Uterus (tissue), 2 donors: ENCODE data around the gene KIF5A.

Experiments
- POLR2A ChIP-seq, 2 donors: fragments of 450-650 bp; IDR thresholded peaks; one replicate each; pipeline ENCODE4 v1.6.1; 2016; ENCODE audit warnings: antibody characterized with exemption in 2 of 2, mild to moderate bottlenecking in 1 of 2, moderate library complexity in 1 of 2
- TF ChIP-seq, protein P1 (sequence below), 4 experiments: fragments of 200-600 bp in 2 of 4; fragments of 450-650 bp in 2 of 4; sonication (generic) in 2 of 4; IDR thresholded peaks; one replicate each; pipeline ENCODE4 v1.5.1; 2016 to 2019; ENCODE audit warnings: antibody characterized with exemption in 4 of 4, mild to moderate bottlenecking in 2 of 4, moderate library complexity in 1 of 4

DNA sequence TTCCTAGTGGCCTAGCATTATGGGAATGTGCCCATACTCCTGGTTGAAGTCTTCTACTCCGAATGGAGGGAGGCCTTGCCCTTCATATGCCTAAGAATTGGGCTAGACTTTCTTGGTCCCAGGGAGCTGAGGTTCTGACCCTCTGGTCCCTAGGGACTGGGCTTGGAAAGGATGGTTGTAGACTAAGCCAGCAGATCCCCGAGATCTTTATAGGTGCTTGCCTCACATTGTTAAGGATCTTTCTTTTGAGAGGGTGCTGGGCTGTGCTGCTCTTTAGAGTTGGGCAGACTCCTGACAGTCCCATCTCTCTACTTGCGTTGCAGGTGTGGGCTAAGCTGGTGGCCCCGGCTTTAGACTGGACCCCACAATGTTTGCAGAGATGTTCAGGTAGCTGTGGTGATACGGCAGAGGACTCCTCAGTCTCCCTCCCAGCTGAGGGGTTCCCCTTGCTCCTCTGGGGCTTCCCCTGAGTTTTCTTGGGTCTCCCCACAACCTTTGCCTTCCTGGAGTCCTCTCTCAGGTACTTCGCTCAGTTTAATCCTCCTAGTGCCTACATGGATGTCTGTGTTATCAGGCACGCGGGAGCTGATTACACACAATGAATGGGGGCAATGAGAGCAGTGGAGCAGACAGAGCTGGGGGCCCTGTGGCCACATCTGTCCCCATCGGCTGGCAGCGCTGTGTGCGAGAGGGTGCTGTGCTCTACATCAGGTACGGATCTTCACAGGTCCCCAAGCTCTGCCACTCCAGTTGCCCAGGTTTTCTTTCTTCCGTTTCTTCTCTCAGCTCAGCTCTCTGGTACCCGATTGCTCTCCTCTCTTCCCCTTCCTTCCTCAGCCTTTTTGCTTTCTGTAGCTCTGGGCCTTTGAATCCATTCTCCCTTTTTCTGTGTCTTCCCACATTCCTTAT is 25.9 kb upstream of the KIF5A start:
- TF ChIP-seq, protein P1, sequence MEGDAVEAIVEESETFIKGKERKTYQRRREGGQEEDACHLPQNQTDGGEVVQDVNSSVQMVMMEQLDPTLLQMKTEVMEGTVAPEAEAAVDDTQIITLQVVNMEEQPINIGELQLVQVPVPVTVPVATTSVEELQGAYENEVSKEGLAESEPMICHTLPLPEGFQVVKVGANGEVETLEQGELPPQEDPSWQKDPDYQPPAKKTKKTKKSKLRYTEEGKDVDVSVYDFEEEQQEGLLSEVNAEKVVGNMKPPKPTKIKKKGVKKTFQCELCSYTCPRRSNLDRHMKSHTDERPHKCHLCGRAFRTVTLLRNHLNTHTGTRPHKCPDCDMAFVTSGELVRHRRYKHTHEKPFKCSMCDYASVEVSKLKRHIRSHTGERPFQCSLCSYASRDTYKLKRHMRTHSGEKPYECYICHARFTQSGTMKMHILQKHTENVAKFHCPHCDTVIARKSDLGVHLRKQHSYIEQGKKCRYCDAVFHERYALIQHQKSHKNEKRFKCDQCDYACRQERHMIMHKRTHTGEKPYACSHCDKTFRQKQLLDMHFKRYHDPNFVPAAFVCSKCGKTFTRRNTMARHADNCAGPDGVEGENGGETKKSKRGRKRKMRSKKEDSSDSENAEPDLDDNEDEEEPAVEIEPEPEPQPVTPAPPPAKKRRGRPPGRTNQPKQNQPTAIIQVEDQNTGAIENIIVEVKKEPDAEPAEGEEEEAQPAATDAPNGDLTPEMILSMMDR (IDR thresholded peaks at IDR 0.05): no peak
- TF ChIP-seq POLR2A (IDR thresholded peaks at IDR 0.05): no peak
